KG1 (cell line): ENCODE data around the gene GRPEL2.
"Not testable (repeated sequence)": the region's sequence is repeated elsewhere in the genome, so short reads cannot be mapped to it uniquely, and the experiment has no call there.

Experiments
- DNase-seq: peaks from one replicate; lab custom pipeline; 2025; lab: John Stamatoyannopoulos, UW

The GRPEL2 gene

DNA sequence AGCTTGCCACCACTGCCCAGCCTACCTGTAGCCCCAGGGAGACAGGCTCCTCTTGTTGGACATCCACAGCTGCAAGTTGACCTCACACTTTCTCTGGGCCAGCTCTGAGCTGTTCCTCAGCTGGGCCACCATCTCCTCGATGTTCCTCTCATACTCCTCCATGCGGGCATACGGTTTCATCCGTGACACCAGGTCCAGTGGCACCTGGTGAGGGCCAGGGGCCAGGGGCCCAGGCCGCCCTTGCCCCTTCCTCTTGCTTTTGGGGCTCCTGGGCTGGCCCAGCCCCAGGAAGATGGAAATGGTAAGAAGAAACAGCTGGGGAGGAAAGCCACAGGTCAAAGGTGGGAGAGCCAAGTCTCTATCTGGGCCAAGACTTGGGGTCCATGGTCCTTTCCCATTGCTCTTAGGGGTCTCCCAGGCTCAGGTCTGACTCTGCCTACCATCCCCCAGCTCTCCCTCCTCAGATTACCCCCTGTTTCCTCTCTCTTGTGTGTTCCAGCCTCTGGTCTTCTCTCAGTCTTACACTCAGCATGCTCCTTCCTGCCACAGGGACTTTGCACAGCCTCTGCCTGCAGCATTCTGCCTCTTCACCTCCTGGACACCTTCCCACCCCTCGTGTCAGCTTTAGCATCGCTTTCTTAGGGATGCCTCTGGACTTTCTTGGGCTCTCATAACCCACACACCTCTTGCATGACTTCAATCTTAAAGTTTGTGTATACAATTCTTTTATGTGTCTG is 31.6 kb downstream of the GRPEL2 start:
- no peak for DNase-seq

DNA sequence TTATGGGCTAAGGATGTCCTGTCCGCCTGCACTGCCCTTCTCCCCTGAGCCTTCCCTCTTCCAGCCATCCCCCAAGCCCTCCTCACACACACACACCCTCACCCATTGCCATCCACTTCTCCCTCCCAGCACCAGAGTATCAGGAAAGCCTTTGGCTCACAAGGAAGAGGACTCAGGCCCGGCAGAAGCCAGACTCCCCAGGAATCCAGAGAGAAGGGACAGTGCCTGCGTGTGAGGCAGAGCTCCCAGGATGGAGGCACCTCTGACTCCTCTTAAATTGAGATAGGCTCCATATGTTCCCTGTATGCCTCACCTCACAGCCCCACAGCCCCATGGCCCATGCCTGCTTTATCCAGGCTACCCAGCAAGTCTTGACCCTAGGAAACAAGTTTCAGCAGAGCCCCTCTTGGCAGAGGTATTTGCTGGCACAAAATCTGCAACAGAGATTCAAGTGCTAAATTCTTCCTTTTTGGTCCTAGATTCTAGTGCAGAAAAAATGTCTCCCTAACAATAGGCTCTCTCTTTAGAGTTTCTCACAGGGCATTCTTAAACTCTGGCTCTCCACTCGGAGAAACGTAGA is 33.0 kb downstream of the GRPEL2 start:
- DNase-seq: no peak

DNA sequence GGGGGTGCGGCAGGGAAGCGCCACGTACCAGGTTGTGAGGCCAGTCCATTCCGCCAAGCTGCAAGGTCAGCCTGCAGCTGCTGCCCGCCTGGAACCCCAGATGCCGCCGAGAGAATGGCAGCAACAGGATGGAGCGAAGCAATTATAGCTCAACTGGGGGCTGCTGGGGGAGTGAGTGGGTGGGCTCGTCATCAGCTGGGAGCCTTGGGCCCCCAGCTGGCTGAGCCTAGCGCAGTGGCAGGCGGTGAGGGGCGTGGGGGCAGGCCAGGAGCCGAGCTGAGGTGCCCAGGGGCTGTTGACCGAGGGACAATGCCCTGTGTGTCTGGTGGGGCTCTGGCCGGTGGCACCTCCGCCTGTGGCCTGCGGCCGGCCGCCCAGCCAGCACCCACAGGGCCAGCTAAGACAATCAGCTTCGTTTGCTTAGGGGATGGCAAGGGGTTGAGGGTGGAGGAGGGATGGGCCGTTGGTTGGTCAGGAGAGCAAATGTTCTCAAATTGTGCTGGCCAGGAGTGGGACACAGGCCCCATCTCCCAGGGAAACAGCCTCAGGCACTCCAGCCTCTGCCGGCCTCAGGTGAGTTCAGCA is 34.0 kb downstream of the GRPEL2 start, which contains the start of gene IL17B:
Gene IL17B, minus strand, starts transcription at position 116 of the 585 bp plus-strand sequence. Its CDS starts 67 bp downstream, at position 49.
- no peak for DNase-seq

DNA sequence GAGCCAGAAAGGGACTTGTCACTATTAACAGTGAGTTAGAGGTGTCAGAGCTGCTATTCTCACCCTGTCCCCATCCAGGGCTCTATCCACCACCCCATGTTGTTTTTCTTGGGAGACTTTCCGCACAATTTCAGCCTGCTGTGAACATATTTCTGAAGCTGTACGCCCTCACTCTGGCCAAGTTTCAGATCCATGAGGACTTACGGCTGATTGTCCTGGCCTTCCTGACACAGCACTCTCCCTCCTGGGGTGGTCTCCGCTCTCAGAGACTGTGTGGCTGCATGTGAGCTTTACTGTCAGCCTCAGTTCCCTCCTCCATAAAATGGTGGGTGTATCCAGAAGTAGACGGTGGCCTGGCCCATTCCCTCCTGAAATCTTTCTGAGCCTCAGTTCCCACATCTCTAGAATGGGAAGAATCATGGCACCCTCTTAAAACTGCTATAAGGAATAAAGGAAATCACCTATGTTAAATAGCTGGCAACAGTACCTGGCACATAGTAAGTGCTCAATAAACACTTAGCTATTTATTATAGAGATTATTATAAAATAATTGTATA is 34.6 kb downstream of the GRPEL2 start:
- DNase-seq: no peak

DNA sequence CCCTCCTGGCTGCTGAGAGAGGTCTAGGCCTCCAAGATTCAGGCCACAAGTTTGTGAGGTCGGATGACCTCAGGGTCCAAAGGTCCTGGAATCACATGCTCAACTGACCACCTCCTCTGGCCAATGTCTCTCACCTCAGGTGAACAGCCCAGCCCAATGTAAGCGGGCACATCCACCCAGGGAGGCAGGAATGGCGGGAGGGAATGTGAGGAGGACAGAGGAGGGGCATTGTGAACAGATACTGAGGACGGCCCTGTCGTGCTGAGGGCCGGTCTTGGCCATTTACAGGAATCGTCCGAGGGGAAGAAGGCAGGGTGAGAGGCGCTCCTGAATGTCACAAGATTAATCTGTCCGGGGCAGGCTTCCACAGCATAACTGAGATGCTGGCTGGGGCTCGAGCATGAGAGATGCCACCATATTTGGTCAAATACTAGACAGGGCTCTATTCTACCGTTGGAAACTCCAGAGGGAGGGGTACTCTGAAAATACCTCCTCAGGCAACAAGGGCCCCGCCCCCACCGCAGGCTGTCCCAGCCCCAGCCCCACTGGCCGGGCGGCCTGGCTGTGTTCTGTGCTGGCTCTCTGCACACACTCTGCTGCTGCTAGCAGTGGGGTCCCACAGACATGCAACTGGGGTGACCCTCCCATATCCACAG is 35.3 kb downstream of the GRPEL2 start:
- no peak for DNase-seq

DNA sequence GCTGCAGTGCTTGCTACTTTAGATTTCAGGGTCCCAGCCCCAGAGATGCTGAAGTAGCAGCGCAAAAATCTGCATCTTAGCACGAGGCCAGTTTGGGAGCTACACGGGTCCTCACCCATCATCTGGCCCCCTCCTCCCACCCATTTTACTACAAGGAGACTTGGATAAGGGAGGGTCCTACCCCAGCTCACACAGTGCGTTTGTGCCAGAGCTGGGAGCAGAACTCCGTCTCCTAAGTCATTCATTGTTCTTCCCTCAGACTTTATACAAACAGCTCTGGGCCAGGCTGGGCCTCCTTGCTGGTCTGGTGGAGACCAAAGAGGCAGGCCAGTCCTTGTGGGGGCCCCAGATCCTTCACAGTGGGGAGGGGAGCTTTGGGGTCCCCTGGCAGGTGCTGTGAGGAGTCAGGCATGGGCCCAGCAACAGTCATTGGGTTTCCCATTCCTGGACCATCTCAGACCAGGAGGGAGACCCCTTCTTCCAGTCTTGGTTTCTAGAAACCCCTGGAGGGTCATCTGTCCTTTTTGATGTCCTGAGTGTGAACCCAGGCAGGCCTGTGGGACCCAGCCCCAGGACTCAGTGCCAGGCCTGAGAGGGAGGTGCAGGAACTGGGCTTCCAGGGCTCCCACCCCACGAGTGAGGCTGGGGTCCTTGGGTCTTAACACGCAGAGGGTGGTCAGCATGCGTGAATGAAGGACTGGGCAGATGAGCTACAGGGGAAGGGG is 36.1 kb downstream of the GRPEL2 start:
- no peak for DNase-seq

DNA sequence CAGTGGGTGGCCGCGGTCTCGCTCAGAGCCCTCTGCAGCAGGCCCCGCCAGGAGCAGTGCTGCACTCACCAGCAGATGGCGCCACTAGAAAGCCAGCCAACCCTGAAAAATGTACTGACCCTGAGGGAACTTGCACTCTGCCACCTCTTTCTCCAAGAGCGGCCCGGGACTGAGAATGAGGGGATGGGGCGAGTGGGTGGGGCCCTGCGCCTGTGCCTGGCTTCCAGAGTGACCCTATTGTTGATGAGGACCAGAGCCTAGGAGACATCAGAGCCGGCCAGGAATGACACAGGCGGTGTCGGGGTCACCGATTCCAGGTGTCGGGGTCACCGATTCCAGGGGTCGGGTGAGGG is 36.7 kb downstream of the GRPEL2 start:
- peak; percentile 3 for DNase-seq

DNA sequence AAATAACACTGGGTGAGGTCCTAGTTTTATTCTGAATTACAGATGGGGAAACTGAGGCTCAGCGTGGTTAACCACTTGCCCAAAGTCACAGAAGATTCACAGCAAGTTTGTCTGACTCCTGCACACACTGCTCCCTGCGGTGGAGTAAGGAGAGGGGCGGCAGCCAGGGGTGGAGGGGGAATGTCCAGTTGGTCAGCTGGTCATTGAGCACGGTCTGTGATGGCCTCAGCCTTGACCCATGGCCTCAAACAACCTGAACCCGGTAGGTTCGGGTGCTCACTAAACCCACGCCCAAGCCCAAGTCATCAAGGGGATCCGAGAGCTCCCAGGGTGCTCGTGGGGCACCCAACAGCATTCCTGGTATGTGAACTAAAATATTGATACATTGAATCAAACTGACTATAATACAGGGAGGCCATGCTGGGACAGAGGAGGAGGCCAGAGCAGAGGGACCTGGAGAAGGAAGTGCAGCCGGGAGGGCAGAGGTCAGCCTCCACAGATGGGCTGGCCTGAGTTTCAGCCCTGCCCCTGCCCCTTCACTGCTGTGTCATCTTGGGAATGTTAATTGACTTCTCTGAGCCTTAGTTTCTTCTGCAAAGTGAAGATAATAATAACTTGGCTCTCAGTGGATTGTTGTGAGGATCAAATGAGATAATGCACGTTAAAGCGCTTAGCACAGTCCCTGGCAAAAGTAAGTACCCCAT is 37.4 kb downstream of the GRPEL2 start:
- no peak for DNase-seq

DNA sequence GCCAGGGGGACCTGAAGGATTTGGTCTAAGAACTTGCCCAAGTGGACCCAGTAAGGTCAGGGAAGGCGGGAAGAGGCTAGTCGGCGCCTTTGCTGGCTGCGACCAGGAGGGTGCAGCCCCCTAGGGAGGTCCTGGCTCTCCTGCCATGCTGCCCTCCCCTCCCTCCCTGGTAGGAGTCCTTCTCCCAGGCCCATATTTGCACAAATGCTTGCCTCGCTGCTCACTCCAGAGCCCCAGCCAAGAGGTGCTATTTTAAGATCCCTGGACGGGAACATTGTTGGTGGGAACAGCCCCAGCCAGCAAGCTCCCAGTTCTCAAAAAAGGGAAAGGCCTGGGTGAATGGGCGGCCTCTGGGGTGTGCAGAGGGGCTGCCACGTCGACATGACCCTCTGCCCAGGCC is 38.1 kb downstream of the GRPEL2 start:
- DNase-seq: no peak

DNA sequence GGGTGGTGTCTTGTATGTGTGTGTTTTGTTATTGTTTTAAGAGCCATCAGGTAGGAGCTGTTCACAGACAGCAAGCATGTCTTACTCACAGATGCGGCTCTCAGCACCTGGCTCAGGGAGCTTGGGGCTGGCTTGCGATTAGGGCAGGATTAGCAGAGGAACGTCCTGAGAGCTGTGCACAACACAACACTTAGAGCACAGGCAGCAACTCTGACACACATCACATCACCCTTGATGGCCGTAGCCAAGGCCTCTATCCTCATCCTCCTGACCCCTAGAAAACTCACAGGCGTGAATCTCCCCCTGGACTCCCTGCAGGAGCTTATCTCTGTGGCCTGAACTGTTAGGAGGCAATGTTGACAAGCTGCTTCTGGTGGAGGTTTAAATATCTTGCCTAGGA is 40.9 kb downstream of the GRPEL2 start:
- no peak for DNase-seq

DNA sequence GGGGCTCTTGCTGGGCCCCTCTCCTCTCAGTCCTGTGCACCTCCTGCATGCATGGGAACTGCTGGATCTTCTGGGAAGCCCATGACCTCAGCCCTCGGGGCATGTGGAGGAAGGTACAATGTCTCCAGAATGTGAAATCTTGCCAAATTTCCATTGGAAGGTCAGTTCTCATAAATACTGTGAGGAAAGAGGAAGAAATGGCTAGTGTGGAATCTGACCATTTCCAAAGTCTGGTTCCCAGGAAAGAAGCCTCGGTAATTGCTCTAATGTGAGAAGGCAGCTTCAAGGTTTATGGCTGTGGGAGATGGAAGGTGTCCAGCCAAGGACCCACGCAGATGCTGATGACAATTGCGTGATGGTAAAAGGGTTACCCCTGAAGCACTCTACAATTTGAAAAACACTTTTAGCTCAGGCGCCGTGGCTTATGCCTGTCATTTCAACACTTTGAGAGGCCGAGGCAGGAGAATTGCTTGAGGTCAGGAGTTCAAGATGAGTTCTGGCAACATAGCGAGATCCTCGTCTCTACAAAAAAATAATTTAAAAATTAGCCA is 41.9 kb downstream of the GRPEL2 start:
- no peak for DNase-seq

DNA sequence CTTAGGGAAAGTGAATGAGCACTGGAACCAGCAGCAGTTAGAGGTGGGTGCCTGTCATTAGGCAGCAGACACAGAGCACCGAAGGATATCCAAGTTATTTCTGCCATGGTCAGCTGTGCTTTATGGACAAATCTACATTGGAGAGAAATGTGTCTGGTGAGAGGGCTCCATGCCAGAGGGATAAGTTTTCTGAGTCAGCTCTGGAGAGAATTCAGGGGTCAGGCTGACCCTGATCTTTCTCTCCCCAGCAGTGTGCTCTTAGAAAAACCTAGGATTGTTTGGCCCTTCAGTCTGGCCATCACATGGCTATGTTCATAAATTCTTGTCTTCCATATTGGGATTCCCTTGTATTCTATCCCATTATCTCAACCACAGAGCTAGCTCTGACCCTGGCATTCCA is 42.7 kb downstream of the GRPEL2 start:
- DNase-seq: no peak

DNA sequence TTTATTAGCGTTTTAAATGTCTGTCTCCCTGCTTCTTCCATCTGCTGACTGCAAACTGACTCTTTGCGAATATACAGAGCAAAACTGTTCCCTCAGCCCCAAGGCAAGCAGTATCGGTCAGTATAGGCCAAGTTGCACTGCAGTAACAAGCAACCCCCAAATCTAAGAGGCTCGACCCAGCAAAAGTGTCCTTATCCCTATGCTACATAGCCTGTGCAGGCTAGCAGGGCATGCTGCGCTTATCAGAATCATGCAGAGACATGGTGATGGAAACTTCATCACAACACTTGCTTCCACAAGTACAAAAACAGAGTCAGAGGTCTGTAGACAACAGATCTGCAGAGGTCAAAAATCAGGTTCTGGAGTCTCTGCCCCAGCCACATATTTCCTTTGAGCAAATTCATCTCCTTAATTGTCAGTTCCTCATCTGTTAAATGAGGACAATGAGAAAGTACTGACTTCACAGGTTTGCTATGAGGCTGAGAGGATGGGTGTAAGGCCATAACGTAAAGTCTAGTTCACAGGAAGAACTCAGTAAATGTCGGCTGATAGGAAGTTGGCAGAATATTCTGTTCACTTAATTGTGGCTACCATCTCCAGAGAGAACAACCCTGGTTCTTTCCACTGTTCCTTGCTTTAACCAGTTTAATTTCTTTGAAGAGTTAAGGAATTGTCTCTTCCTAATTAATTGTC is 43.3 kb downstream of the GRPEL2 start:
- no peak for DNase-seq

DNA sequence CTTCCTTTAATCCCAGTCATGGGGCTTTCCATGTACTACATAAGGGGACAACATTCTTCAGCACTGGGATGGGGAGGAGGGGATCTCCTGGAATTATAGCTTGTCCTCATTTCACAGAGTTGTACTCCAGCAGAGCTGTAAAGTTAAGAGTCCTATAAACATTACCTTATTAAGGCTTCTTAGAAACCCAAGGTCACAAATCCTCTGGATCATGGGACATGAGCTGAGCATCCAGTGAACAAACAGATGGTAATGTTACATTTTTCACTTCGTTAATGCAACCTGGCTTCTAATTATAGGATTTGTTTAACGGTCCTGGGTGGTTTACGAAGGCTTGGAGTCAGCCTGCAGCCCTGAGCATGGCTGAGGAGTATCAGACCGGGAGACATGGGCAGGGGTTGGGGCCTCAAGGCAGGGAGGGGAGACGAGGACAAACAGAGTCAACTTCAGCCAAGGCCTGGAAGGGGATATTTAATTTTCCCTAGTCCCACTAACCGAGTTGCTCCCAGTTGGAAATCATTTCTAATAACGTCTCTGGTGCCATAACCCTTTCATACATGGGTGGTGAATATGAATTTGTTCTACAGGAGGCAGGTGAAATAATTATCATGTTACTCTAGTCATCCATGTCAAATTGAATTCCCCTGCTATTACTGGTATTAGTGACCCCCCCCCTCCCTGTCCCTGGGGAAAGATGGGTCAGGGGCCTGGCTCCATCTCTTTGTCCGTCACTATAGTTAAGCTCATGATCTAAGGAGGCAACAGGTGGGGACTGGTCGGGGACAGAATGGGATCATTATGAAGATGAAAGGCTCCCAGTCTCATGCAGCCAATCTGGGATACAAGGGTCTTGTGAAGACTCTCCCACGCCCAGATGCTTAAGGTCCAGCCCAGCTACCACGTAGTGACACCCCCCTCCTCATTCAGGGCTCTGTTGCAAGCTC is 44.5 kb downstream of the GRPEL2 start:
- no peak for DNase-seq

DNA sequence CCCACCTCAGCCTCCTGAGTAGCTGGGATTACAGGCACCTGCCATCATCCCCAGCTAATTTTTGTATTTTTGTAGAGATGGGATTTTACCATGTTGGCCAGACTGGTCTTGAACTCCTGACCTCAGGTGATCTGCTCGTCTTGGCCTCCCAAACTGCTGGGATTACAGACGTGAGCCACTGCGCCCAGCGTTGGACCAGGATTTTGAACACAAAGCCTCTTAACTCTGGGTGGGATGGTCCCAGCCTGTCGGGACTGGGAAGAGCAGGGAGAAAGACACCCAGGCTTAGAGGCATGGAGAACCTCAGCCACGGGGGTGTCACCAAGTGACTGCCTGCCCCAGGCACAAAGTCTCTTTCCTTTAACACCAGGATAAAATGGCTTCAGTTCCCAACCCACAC is 45.8 kb downstream of the GRPEL2 start:
- not testable (repeated sequence) for DNase-seq

DNA sequence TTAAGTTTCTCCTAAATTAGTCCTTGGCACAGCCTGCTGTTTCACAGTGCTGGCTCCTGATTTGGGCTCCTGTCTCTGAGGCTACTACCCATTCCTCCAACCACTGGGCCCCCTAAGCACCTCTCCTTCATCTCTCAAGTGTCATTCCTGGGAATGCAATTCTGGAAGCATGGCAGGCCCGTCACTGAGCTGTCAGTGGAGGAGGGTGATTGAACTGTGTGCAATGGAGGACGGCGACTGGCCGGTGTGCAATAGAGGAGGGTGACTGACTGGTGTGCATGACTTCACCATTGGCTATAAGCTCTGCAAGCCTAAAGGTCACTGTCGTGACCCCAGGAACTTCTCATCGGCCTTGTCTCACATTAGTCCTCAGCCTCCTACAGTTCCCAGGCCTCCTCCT is 46.2 kb downstream of the GRPEL2 start:
- no peak for DNase-seq

DNA sequence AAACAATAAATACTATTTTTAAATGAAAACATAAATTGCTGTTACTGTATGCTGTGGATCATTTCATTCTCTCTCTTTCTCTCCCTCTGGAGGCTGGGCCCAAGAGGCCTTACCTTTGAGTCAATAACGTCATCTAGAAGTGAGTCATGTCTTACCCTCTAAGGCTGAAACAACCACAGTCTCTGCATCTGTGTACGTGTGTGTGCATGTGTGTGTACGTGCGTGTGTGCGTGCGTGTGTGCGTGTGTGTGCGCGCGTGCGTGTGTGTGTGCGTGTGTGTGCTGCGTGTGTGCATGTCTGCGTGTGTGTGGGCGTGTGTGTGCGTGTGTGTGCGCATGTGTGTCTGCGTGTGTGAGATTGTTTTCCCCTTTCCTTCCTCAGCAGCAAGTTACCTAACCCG is 47.4 kb downstream of the GRPEL2 start:
- DNase-seq: no peak

DNA sequence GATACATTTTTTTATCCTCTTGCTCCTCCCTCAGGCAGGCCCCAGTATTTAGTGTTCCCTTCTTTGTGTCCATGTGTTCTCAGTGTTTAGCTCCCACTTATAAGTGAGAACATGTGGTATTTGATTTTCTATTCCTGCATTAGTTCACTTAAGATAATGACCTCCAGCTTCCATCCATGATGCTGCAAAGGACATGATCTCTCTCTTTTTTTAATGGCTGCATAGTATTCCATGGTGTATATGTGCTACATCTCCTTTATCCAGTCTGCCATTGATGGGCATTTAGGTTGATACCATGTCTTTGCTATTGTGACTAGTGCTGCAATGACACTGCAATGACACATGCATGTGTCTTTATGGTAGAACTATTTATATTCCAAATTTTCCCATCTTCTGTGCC is 49.7 kb downstream of the GRPEL2 start:
- DNase-seq: not testable (repeated sequence)

DNA sequence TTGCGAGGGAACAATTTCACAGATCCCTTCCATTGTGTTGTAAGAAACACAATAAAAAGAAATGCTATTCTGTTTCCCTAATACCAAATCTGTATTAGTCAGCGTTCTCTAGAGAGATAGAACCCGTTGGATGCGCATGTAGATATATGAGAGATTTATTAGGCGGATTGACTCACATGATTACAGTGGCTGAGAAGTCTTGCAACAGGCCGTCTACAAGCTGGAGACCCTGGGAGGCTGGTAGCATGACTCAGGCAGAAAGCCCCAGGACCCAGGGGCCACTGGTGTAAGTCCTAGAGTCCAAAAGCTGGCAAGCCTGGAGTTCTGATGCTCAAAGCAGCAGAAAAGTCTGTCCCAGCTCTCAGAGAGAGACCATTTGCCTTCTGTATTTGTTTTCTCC is 52.2 kb downstream of the GRPEL2 start:
- no peak for DNase-seq
